ENCODE data around the gene AADACL3. TPM values are rescaled to one million over a fixed set of nuclear protein-coding genes. Genes with fewer than 3 reads are reported as not detected.

AADACL3 gene
- total and polyA plus RNA-seq, 2 of the 13 experiments (the other 11 are each of a cell fraction or from before 2014, with no cell fraction given): not detected

DNA sequence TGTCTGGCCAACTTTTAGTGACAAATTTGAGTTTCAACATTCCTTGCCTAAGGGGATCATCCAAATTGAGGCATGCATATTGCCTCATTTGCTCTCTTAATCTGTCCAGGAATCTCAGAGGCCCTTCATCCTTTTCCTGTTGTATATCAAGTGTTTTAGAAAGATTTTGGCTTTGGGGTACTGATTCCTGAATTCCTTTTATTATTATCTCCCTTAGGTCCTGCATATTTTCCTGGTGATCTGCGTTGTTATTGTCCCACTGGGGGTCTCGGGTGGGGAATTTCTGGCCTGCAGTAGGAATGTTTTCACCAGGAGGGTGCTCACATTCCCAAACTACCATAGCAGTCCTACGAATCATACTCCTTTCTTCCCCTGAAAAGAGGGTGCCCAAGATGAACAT lies 4.4 kb upstream of the AADACL3 start:
- no peak overlapping the region for H3K4me2 ChIP-seq (ENCODE audit: low read depth, low read length)
- H3K36me3 ChIP-seq (replicated peaks in 1 of 2; ENCODE audit: control insufficient read depth in 1 of 2, insufficient read depth in 2 of 2, low read length in 2 of 2): no peaks in the 10 kb centered on the region
- intact Hi-C loops (cut with micrococcal nuclease; ENCODE audit: unreplicated experiment) (no loop called here), in situ Hi-C loops (cut with HindIII; ENCODE audit: extremely low pct_ligation_motif_present, low pct_unique_long_range_greater_than_20kb) (no loop called here)
- ATAC-seq (no peak), DNase-seq (ENCODE audit: low spot score) (no peak), FAIRE-seq (no peak)
- H3K27ac ChIP-seq (ENCODE audit: extremely low read length, insufficient read depth, low read length): no peak overlapping the region
- H2AFZ ChIP-seq (ENCODE audit: low read length): no peak overlapping the region
- no peaks in the 10 kb centered on the region for H3K79me2 ChIP-seq (ENCODE audit: insufficient read depth, low read length)
- H3K4me1 ChIP-seq (ENCODE audit: insufficient read depth, low read length): no peaks in the 10 kb centered on the region
- TF ChIP-seq ESRRA (CRISPR knock-in tag; IDR thresholded peaks at IDR 0.05; ENCODE audit: low read depth): no peak
- TF ChIP-seq ZNF775 (CRISPR knock-in tag; IDR thresholded peaks at IDR 0.05; ENCODE audit: borderline replicate concordance): no peak
- TF ChIP-seq, protein P1, sequence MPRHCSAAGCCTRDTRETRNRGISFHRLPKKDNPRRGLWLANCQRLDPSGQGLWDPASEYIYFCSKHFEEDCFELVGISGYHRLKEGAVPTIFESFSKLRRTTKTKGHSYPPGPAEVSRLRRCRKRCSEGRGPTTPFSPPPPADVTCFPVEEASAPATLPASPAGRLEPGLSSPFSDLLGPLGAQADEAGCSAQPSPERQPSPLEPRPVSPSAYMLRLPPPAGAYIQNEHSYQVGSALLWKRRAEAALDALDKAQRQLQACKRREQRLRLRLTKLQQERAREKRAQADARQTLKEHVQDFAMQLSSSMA (CRISPR knock-in tag; IDR thresholded peaks at IDR 0.05): no peak
- TF ChIP-seq POGZ (CRISPR knock-in tag; IDR thresholded peaks at IDR 0.05): no peak
- TF ChIP-seq ZC3H13 (CRISPR knock-in tag; IDR thresholded peaks at IDR 0.05): no peak
- TF ChIP-seq, protein P2, sequence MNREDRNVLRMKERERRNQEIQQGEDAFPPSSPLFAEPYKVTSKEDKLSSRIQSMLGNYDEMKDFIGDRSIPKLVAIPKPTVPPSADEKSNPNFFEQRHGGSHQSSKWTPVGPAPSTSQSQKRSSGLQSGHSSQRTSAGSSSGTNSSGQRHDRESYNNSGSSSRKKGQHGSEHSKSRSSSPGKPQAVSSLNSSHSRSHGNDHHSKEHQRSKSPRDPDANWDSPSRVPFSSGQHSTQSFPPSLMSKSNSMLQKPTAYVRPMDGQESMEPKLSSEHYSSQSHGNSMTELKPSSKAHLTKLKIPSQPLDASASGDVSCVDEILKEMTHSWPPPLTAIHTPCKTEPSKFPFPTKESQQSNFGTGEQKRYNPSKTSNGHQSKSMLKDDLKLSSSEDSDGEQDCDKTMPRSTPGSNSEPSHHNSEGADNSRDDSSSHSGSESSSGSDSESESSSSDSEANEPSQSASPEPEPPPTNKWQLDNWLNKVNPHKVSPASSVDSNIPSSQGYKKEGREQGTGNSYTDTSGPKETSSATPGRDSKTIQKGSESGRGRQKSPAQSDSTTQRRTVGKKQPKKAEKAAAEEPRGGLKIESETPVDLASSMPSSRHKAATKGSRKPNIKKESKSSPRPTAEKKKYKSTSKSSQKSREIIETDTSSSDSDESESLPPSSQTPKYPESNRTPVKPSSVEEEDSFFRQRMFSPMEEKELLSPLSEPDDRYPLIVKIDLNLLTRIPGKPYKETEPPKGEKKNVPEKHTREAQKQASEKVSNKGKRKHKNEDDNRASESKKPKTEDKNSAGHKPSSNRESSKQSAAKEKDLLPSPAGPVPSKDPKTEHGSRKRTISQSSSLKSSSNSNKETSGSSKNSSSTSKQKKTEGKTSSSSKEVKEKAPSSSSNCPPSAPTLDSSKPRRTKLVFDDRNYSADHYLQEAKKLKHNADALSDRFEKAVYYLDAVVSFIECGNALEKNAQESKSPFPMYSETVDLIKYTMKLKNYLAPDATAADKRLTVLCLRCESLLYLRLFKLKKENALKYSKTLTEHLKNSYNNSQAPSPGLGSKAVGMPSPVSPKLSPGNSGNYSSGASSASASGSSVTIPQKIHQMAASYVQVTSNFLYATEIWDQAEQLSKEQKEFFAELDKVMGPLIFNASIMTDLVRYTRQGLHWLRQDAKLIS (CRISPR knock-in tag; IDR thresholded peaks at IDR 0.05): no peak
- no TSS peak for BruUV-seq (replicated peaks)
- no peaks in the 10 kb centered on the region for H4K20me1 ChIP-seq (ENCODE audit: insufficient read depth, low read length)
- H3K27me3 ChIP-seq (ENCODE audit: control insufficient read depth in 1 of 2, insufficient read depth in 2 of 2, low read length in 2 of 2): peaks cover 2 to 12% of the 10 kb centered on the region in 2 experiments; a peak in 3 of 5 replicates
- WGBS (ENCODE audit: low lambda C conversion rate): 0% methylated on average over 3 of the region's 3 CpGs
- H3K4me3 ChIP-seq (replicated peaks in 1 of 3; ENCODE audit: insufficient read depth in 1 of 3, low read depth in 2 of 3, low read length in 3 of 3): no peak overlapping the region
- no peaks in the 10 kb centered on the region for H3K9me3 ChIP-seq (ENCODE audit: low read length)
- no peak overlapping the region for H3K9ac ChIP-seq (ENCODE audit: insufficient read depth, low read depth, low read length)
- ChIA-PET POLR2A (no interaction called here), CTCF (ENCODE audit: low intra/inter-chr PET ratio, low total read pairs) (no interaction called here)

Data from HepG2 (cell line).